Cortex of kidney (tissue), 1 donor: ENCODE data around the gene AGBL5.
"Not testable (repeated sequence)": the region's sequence is repeated elsewhere in the genome, so short reads cannot be mapped to it uniquely, and the experiment has no call there.

ENCODE experiments used
- DNase-seq: peaks from one replicate; lab custom pipeline; 2025; lab: John Stamatoyannopoulos, UW

The AGBL5 gene

DNA sequence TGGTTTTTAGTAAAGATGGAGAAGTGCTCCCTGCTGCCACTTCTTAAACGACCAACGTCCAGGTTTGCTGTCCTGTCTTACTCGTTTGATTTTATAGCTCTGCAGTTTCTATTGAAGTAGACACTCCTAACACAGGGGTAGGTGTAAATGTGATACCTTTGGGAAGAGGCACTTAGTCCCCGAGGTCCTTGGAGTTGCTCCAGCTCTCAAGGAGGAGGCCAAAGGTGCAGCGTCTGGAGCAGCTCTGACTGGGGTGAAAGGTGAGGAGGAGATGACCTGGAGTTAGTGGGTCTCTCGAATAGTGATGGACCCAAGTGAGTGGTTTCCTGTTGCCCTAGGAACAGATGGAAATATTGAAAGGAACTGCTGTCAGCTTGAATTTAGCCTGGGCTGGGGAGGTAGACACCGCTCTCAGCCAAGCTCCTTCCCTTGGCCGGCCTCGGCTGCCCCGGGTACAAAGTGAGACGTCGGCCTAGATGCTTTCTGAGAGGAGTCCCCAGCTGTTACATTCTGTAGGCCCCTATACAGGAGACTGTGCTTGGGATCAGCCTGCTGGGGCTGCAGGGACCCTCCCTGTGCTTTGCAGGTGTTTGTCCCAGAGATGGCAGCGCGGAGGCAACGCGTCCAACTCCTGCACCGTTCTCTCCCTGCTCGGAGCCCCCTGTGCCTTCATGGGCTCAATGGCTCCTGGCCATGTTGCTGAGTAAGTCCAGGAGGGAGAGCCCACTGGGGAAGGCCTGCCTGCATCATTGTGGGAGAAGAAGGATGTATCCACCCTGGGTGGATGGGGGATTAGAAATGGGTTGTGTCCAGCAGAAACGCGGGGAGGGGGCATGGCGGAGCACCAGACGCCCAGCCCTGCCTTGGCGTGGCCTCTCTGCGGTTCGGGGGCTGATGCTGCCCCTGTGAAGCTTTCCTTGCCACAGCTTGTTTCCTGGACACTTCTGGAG lies 40.6 kb downstream of the AGBL5 start:
- no peak for DNase-seq

GRCh38 chr2:27092696-27093429 lies 41.4 kb downstream of the AGBL5 start:
- no peak for DNase-seq

- DNase-seq, result no peak
These were observed 42.2 kb downstream of the AGBL5 start for GRCh38 chr2:27093430-27094352.

GRCh38 chr2:27094353-27094984 lies 43.0 kb downstream of the AGBL5 start:
- no peak for DNase-seq

- DNase-seq, result no peak
These were observed 43.9 kb downstream of the AGBL5 start for GRCh38 chr2:27095427-27095744.

DNA sequence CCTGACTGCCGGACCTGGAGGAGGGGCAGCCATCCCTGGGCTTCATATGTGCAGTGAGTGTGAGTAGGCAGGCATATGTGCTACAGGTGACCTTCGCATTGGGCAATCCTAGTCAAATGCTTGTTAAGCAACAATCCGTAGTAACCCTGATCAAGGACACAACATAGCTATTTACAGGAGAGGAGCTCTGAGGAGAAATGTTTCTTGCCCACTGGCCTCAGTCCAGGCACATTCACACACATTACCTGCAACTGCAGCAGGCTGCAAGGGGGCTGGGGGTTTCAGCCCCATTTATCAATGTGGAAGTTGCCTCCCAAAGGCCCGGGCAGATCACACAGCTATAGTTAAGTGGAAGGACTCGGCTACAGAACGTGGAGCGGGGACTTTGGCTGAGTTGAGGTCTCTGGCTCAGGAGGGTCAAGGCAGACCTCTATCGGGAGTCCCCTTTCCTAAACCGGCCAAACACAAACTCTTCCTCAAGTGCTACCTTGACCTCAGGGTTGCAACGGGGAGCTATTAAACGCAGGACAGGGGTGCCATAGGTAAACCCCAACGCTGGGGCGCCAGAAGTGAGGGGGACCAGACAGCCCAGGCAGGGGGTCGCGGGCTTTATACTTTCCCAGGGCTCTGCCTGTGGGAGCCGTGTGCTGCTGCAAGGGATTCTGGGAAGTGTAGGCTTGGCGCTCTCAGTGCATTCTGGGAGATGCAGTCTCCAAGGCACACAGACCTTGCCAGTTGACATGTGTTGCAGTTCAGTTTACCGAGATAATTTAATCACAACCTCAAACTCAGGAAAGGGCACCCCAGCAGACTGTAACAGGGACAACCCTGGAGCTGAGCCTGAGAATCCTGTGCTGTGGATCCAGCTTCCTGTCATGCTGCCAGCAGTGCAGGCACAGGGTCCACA lies 44.5 kb downstream of the AGBL5 start:
- DNase-seq, result no peak

GRCh38 chr2:27096748-27097297 lies 45.4 kb downstream of the AGBL5 start:
- DNase-seq, result no peak

DNA sequence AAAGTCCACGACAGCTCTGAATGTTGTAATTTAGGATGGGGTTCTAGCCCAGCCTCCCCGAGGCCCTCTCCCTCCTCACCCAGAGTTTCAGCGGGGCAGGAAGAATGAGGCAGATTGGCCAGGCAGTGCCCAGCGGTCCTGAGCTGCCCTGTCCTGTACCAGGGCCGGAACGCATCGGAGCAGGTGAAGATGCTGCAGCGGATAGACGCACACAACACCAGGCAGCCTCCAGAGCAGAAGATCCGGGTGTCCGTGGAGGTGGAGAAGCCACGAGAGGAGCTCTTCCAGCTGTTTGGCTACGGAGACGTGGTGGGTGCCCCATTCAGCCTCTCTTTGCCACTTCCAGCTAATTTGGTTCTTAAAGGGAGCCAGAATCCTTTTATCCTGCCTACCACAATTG lies 45.9 kb downstream of the AGBL5 start:
- no peak for DNase-seq

DNA sequence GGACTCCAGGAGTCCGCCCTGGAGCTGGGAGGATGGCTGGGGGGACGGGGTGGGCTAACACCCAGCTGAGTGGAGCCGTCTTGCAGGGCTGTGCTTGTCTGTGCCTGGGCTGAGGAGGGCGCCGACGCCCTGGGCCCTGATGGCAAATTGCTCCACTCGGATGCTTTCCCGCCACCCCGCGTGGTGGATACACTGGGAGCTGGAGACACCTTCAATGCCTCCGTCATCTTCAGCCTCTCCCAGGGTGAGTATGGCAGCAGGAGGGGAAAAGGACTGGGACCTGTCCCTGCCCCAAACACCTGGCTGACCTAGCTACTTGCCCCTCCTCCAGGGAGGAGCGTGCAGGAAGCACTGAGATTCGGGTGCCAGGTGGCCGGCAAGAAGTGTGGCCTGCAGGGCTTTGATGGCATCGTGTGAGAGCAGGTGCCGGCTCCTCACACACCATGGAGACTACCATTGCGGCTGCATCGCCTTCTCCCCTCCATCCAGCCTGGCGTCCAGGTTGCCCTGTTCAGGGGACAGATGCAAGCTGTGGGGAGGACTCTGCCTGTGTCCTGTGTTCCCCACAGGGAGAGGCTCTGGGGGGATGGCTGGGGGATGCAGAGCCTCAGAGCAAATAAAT lies 48.0 kb downstream of the AGBL5 start:
- DNase-seq, result no peak

- DNase-seq, result no peak
These were observed 48.6 kb downstream of the AGBL5 start for GRCh38 chr2:27100036-27100435.

GRCh38 chr2:27102329-27102728 lies 50.9 kb downstream of the AGBL5 start:
- DNase-seq, result no peak

DNA sequence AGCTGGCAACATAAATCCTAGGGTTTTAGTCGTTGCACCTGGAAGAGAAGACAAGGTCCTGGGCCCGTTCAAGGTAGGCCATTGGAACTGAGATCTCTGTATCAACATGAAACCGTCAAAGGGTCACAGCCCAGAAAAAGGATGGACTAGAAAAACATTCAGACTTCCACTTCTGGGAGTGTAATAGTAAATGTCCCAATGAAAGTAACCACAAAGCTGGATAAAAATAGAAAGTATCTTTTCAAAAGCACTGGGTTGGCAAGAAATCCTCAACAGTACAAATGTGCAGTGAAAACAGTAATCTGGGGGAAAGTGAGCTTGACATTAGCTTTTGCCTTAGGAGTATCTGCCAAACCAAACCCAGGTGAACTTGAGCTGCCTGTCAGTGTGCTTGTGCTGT lies 54.5 kb downstream of the AGBL5 start:
- no peak for DNase-seq

GRCh38 chr2:27108221-27108620 lies 56.8 kb downstream of the AGBL5 start:
- no peak for DNase-seq

DNA sequence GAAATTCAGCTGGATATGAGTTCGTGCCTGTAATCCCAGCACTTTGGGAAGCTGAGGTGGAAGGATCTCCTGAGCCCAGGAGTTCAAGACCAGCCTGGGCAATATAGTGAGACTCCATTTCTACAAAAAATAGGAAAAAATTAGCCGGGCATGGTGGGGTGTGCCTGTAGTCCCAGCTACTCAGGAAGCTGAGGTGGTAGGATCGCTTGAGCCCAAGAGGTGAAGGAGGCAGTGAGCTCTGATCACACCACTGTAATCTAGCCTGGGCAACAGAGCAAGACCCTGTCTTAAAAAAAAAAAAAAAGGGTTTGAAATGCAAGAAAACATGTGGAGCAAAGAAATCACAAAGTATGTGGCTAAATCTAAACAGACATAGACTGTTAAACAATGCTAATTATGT lies 57.6 kb downstream of the AGBL5 start:
- DNase-seq, result no peak

- DNase-seq, result not testable (repeated sequence)
These were observed 59.3 kb downstream of the AGBL5 start for GRCh38 chr2:27110603-27111352.

GRCh38 chr2:27111392-27112078 lies 60.1 kb downstream of the AGBL5 start:
- DNase-seq, result not testable (repeated sequence)

GRCh38 chr2:27115519-27115918 lies 64.1 kb downstream of the AGBL5 start:
- no peak for DNase-seq

DNA sequence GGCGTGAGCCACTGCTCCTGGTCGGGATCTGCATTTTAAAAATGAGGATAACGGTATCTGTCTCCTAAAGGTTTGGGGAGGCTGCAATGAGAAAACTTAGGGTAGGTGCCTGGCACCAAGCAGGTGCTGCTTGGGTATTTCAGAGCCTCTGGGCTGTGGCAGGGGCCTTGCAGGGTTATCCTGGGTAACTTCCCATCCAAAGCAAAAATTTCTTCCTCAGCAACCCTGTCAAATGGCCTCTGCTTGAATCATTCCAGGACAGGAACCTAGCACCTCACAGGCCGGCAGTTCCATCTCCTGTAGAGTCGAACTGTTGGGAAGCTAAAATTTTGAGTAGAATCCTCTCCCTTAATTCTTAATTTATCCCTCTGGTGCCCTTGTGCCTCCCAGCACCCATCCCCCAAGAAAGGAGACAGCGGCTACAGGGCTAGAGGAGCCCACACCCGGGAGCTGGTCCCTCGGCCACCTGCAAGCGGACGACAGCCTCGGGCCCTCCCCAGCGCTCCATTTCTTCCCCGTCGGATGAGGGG lies 66.6 kb downstream of the AGBL5 start:
- DNase-seq, result no peak
